Measurements from ENCODE around the gene NR2E1.

DNA sequence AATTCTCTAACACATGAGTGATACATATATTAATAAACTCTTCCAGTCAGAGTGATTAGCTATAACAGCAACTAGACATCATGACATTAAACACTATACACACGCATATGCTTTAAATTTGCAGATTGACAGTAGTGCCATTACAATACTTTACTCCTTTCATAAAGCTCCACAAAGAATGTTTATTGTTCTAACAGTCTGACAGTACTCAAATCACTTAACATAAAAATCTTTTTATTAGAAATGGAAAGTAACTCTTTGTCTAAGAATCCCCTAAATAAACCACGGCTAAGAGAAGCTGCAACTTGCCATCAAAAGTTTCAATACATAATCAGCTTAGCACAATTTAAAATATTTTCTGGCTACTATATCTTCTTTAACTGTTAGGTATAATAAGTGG lies 71.0 kb downstream of the NR2E1 start:
- TF ChIP-seq, protein P1, sequence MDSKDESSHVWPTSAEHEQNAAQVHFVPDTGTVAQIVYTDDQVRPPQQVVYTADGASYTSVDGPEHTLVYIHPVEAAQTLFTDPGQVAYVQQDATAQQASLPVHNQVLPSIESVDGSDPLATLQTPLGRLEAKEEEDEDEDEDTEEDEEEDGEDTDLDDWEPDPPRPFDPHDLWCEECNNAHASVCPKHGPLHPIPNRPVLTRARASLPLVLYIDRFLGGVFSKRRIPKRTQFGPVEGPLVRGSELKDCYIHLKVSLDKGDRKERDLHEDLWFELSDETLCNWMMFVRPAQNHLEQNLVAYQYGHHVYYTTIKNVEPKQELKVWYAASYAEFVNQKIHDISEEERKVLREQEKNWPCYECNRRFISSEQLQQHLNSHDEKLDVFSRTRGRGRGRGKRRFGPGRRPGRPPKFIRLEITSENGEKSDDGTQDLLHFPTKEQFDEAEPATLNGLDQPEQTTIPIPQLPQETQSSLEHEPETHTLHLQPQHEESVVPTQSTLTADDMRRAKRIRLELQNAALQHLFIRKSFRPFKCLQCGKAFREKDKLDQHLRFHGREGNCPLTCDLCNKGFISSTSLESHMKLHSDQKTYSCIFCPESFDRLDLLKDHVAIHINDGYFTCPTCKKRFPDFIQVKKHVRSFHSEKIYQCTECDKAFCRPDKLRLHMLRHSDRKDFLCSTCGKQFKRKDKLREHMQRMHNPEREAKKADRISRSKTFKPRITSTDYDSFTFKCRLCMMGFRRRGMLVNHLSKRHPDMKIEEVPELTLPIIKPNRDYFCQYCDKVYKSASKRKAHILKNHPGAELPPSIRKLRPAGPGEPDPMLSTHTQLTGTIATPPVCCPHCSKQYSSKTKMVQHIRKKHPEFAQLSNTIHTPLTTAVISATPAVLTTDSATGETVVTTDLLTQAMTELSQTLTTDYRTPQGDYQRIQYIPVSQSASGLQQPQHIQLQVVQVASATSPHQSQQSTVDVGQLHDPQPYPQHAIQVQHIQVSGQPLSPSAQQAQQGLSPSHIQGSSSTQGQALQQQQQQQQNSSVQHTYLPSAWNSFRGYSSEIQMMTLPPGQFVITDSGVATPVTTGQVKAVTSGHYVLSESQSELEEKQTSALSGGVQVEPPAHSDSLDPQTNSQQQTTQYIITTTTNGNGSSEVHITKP (tag by site-specific recombination; IDR thresholded peaks at IDR 0.05): no peak
- TF ChIP-seq, protein P2, sequence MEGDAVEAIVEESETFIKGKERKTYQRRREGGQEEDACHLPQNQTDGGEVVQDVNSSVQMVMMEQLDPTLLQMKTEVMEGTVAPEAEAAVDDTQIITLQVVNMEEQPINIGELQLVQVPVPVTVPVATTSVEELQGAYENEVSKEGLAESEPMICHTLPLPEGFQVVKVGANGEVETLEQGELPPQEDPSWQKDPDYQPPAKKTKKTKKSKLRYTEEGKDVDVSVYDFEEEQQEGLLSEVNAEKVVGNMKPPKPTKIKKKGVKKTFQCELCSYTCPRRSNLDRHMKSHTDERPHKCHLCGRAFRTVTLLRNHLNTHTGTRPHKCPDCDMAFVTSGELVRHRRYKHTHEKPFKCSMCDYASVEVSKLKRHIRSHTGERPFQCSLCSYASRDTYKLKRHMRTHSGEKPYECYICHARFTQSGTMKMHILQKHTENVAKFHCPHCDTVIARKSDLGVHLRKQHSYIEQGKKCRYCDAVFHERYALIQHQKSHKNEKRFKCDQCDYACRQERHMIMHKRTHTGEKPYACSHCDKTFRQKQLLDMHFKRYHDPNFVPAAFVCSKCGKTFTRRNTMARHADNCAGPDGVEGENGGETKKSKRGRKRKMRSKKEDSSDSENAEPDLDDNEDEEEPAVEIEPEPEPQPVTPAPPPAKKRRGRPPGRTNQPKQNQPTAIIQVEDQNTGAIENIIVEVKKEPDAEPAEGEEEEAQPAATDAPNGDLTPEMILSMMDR (tag by site-specific recombination; IDR thresholded peaks at IDR 0.05): no peak
- TF ChIP-seq GLI2 (tag by site-specific recombination; IDR thresholded peaks at IDR 0.05; ENCODE audit: borderline replicate concordance, low read depth) (no peak), ZNF23 (tag by site-specific recombination; IDR thresholded peaks at IDR 0.05; ENCODE audit: borderline replicate concordance) (no peak), ZNF560 (tag by site-specific recombination; IDR thresholded peaks at IDR 0.05; ENCODE audit: borderline replicate concordance) (no peak)

All from HEK293 (cell line).